Endothelial cell of umbilical vein (primary cell): Measurements from ENCODE around the gene ARHGAP30. TPM values are rescaled to one million over a fixed set of nuclear protein-coding genes. Genes with fewer than 3 reads are reported as not detected.

Experiments
- BruUV-seq: library from RNA; stranded (reverse); fragments of 400-500 nt; replicated peaks from 2 replicates; lab custom pipeline; 2021; lab: Mats Ljungman, UMichigan
- CTCF ChIA-PET: fragments of 300-600, 350-600 bp; sonication (Branson Sonifier 250); formaldehyde crosslinking; loops from one replicate; lab custom pipeline; 2021; ENCODE audit warnings: antibody characterized with exemption, inconsistent platforms; lab: Charles Lee
- POLR2A ChIA-PET: fragments of 300-600, 350-600 bp; sonication (Branson Sonifier 250); formaldehyde crosslinking; loops from one replicate; lab custom pipeline; 2021; ENCODE audit warnings: antibody characterized with exemption, inconsistent platforms; lab: Charles Lee
- DNase-seq: peaks from one replicate; pipeline ENCODE4 v3.0.0-alpha.2; 2011; ENCODE audit warnings: low read depth, low spot score
- FAIRE-seq: peaks from 2 replicates; lab custom pipeline; 2011; peaks lifted over from hg19 to GRCh38; lab: Jason Lieb, UNC
- H2AFZ ChIP-seq: 2 replicates; pipeline ENCODE4 v1.6.0; 2012; ENCODE audit warnings: low read depth, low read length, control low read depth, inconsistent platforms
- H3K27ac ChIP-seq: 2 replicates; pipeline ENCODE4 v1.5.1; 2011; ENCODE audit warnings: low read depth, mild to moderate bottlenecking, control low read depth, low read length, moderate library complexity; ENCODE audit not compliant: insufficient read depth
- H3K27me3 ChIP-seq, 2 experiments: 2 replicates each; pipeline versions ENCODE4 v1.6.0 to v1.6.1; 2011; ENCODE audit warnings: low read length in 2 of 2, mixed read lengths in 1 of 2; ENCODE audit not compliant: control insufficient read depth in 2 of 2, insufficient read depth in 2 of 2
- H3K36me3 ChIP-seq, 2 experiments: 2 replicates in 1 of 2; 3 replicates in 1 of 2; pipeline ENCODE4 v1.5.1; 2011; ENCODE audit warnings: low read length in 2 of 2, mild to moderate bottlenecking in 1 of 2, moderate library complexity in 1 of 2; ENCODE audit not compliant: control insufficient read depth in 2 of 2, insufficient read depth in 2 of 2; ENCODE audit errors: extremely low read depth in 1 of 2
- H3K4me1 ChIP-seq: 3 replicates; pipeline ENCODE4 v1.5.1; 2011; ENCODE audit warnings: mild to moderate bottlenecking, low read length; ENCODE audit not compliant: control insufficient read depth, insufficient read depth; ENCODE audit errors: extremely low read depth
- H3K4me2 ChIP-seq: 2 replicates; pipeline ENCODE4 v1.6.1; 2011; ENCODE audit warnings: low read length, control low read depth, mixed read lengths; ENCODE audit not compliant: insufficient read depth
- H3K4me3 ChIP-seq, 3 experiments: fragments of 200-600 bp in 1 of 3; sonication (generic), shearing (Covaris generic) in 1 of 3; replicated peaks in 1 of 3; 2 replicates each; pipeline ENCODE4 v1.5.1; 2011 to 2016; ENCODE audit warnings: control low read depth in 3 of 3, low read length in 3 of 3, mild to moderate bottlenecking in 2 of 3, inconsistent platforms in 1 of 3, low read depth in 1 of 3, moderate library complexity in 1 of 3; ENCODE audit not compliant: insufficient read depth in 1 of 3
- H3K79me2 ChIP-seq: 2 replicates; pipeline ENCODE4 v1.6.0; 2012; ENCODE audit warnings: low read length, inconsistent platforms; ENCODE audit not compliant: control insufficient read depth, insufficient read depth
- H3K9ac ChIP-seq: replicated peaks from 2 replicates; pipeline ENCODE3; 2011; ENCODE audit warnings: low read length, control low read depth; ENCODE audit not compliant: insufficient read depth; ENCODE audit errors: extremely low read depth
- H3K9me1 ChIP-seq: replicated peaks from 3 replicates; pipeline ENCODE4 v1.6.0; 2011; ENCODE audit warnings: mild to moderate bottlenecking, low read length; ENCODE audit not compliant: control insufficient read depth, insufficient read depth; ENCODE audit errors: extremely low read depth
- H3K9me3 ChIP-seq: replicated peaks from 2 replicates; pipeline ENCODE4 v1.5.1; 2012; ENCODE audit warnings: low read length, inconsistent platforms; ENCODE audit not compliant: control insufficient read depth, insufficient read depth
- H4K20me1 ChIP-seq: replicated peaks from 2 replicates; pipeline ENCODE3; 2011; ENCODE audit warnings: mild to moderate bottlenecking, low read length; ENCODE audit not compliant: control insufficient read depth, insufficient read depth; ENCODE audit errors: extremely low read depth
- CTCF ChIP-seq, 2 donors: IDR thresholded peaks; 1 replicate in 1 of 2; 2 replicates in 1 of 2; pipeline ENCODE4 v1.5.1; 2011; ENCODE audit warnings: low read length in 2 of 2, mild to moderate bottlenecking in 2 of 2, moderate library complexity in 2 of 2, control low read depth in 1 of 2, inconsistent platforms in 1 of 2, low read depth in 1 of 2; ENCODE audit not compliant: insufficient read depth in 1 of 2; ENCODE audit errors: extremely low read depth in 1 of 2
- EZH2 ChIP-seq: IDR thresholded peaks from 2 replicates; pipeline ENCODE4 v1.6.1; 2012; ENCODE audit warnings: borderline replicate concordance, low read depth, mild to moderate bottlenecking, moderate library complexity, low read length, inconsistent platforms; ENCODE audit not compliant: severe bottlenecking
- FOS ChIP-seq: IDR thresholded peaks from 2 replicates; pipeline ENCODE4 v1.6.1; 2011; ENCODE audit warnings: mild to moderate bottlenecking, low read length, moderate library complexity, borderline replicate concordance; ENCODE audit not compliant: insufficient read depth
- GATA2 ChIP-seq: IDR thresholded peaks from 2 replicates; pipeline ENCODE4 v1.7.0; 2011; ENCODE audit warnings: low read depth, mild to moderate bottlenecking, moderate library complexity, mixed read lengths, low read length; ENCODE audit not compliant: insufficient read length, insufficient read depth
- JUN ChIP-seq: IDR thresholded peaks from 2 replicates; pipeline ENCODE4 v1.6.1; 2011; ENCODE audit warnings: borderline replicate concordance, low read depth; ENCODE audit not compliant: insufficient read length, insufficient read depth
- MAX ChIP-seq: IDR thresholded peaks from 2 replicates; pipeline ENCODE4 v1.6.1; 2011; ENCODE audit not compliant: insufficient read depth, insufficient read length
- MYC ChIP-seq: IDR thresholded peaks from one replicate; pipeline ENCODE4 v1.6.1; 2011; ENCODE audit warnings: mild to moderate bottlenecking, low read depth, low read length
- POLR2A ChIP-seq: IDR thresholded peaks from 2 replicates; pipeline ENCODE4 v1.6.1; 2012; ENCODE audit warnings: low read depth, mild to moderate bottlenecking, control low read depth, low read length
- POLR2AphosphoS5 ChIP-seq: IDR thresholded peaks from 2 replicates; pipeline ENCODE4 v1.6.1; 2012; ENCODE audit warnings: low read depth, mild to moderate bottlenecking, control low read depth, low read length, moderate library complexity; ENCODE audit not compliant: insufficient read depth
- dilution Hi-C: fragments of 300-500 bp; cut with MboI; formaldehyde crosslinking; loops from one replicate; pipeline ENCODE4 v1.15.0; 2019; ENCODE audit warnings: low sequenced_read_pairs; ENCODE audit not compliant: extremely low pct_ligation_motif_present
- intact Hi-C: fragments of 100-400 bp; cut with micrococcal nuclease; formaldehyde crosslinking; loops from one replicate; pipeline ENCODE4 v1.10.0; 2022
- polyA plus RNA-seq, 4 experiments: library from polyadenylated mRNA; depleted of rRNA in 3 of 4; stranded (reverse) in 3 of 4; unstranded in 1 of 4; fragments of >200 nt; gene quantifications; 2 replicates each; pipeline versions ENCODE4 v1.2.1 to v1.2.3, GENCODE V29; 2011 to 2012; ENCODE audit warnings: missing spikeins in 1 of 4
- total RNA-seq: library from RNA; stranded (reverse); gene quantifications from 2 replicates; pipeline ENCODE4 v1.2.3, GENCODE V29; 2021

Gene ARHGAP30
- total and polyA plus RNA-seq, 2 donors (not counting 3 experiments of a cell fraction or from before 2014, with no cell fraction given), result not detected

- H3K27ac ChIP-seq, result no peak overlapping the region
- H3K79me2 ChIP-seq, result no peaks in the 10 kb centered on the region
- no peaks in the 10 kb centered on the region for H3K9me1 ChIP-seq
- no peak overlapping the region for H2AFZ ChIP-seq
- CTCF ChIA-PET, result interaction anchor here (1.1 kb wide), 1 partner anchor 93 kb away, joined by 4 read pairs; no protein-coding TSS in a partner anchor
- H3K4me2 ChIP-seq, result no peak overlapping the region
- intact Hi-C loops, result no loop called here
- dilution Hi-C loops, result no loop called here
- DNase-seq (no peak), FAIRE-seq (no peak)
- H4K20me1 ChIP-seq, result no peaks in the 10 kb centered on the region
- no peaks in the 10 kb centered on the region for H3K9me3 ChIP-seq
- H3K36me3 ChIP-seq, result no peaks in the 10 kb centered on the region
- POLR2A ChIA-PET, result no interaction called here
- no peaks in the 10 kb centered on the region for H3K4me1 ChIP-seq
- no TSS peak for BruUV-seq
- no peak for TF ChIP-seq MAX
- no peak for TF ChIP-seq POLR2A
- TF ChIP-seq POLR2AphosphoS5, result no peak
- no peak for TF ChIP-seq EZH2
- H3K4me3 ChIP-seq, result no peak overlapping the region
- H3K9ac ChIP-seq, result no peak overlapping the region
- H3K27me3 ChIP-seq, result no peaks in the 10 kb centered on the region
Measured at GRCh38 chr1:161090617-161091016, 20.9 kb upstream of the ARHGAP30 start.

GRCh38 chr1:161089938-161090337 lies 20.2 kb upstream of the ARHGAP30 start:
- Histone ChIP-seq H3K9me1 (no peaks in the 10 kb centered on the region), H3K36me3 (no peaks in the 10 kb centered on the region), H3K9me3 (no peaks in the 10 kb centered on the region), H3K27me3 (no peaks in the 10 kb centered on the region), H3K27ac (no peak overlapping the region), H2AFZ (no peak overlapping the region), H3K4me3 (no peak overlapping the region), H3K4me2 (no peak overlapping the region), H3K79me2 (no peaks in the 10 kb centered on the region), H3K4me1 (no peaks in the 10 kb centered on the region), H3K9ac (no peak overlapping the region), H4K20me1 (no peaks in the 10 kb centered on the region)
- FAIRE-seq (no peak), DNase-seq (no peak)
- no TSS peak for BruUV-seq
- POLR2A ChIA-PET, result no interaction called here
- CTCF ChIA-PET, result interaction anchor here (2.1 kb wide), 1 partner anchor 92 kb away, joined by 6 read pairs; no protein-coding TSS in a partner anchor
- TF ChIP-seq FOS (no peak), MAX (no peak), CTCF (IDR thresholded peaks at IDR 0.05; ENCODE audit: extremely low read depth in 1 of 2, insufficient read depth in 1 of 2, low read depth in 1 of 2, low read length in 2 of 2) (no peak), JUN (no peak), GATA2 (no peak), POLR2AphosphoS5 (no peak), EZH2 (no peak), POLR2A (no peak), MYC (no peak)
- intact Hi-C loops, result no loop called here
- dilution Hi-C loops, result no loop called here
